SH-SY5Y (cell line): ENCODE results near the gene SFXN1.

Source experiments
- GATA2 ChIP-seq: IDR thresholded peaks from 2 replicates; pipeline ENCODE4 v1.6.1; 2011; ENCODE audit warnings: mild to moderate bottlenecking, low read depth, low read length
- GATA3 ChIP-seq: IDR thresholded peaks from 2 replicates; pipeline ENCODE4 v1.6.1; 2011; ENCODE audit warnings: low read depth, mild to moderate bottlenecking, low read length, moderate library complexity

GRCh38 chr5:175460552-175460951 lies 17.8 kb upstream of the SFXN1 start:
- no peak for TF ChIP-seq GATA2
- no peak for TF ChIP-seq GATA3
